ENCODE measurements around the gene CDH1.

GRCh38 chr16:68696514-68696913 lies 40.6 kb upstream of the CDH1 start:
- TF ChIP-seq POLR2AphosphoS5 (IDR thresholded peaks at IDR 0.05; ENCODE audit: low read depth, low read length) (no peak), POLR2A (IDR thresholded peaks at IDR 0.05; ENCODE audit: low read depth, low read length) (no peak), SPI1 (IDR thresholded peaks at IDR 0.05; ENCODE audit: low read depth, low read length) (no peak)

All from GM12891 (cell line).